IMR-90 (cell line): ENCODE measurements around the gene ITIH6.
"Not testable (repeated sequence)": the region's sequence is repeated elsewhere in the genome, so short reads cannot be mapped to it uniquely, and the experiment has no call there.

ENCODE experiments used
- CEBPB ChIP-seq: IDR thresholded peaks from 2 replicates; pipeline ENCODE4 v1.6.1; 2012; ENCODE audit warnings: low read depth, low read length, improper control_type of control experiment
- CHD1 ChIP-seq: IDR thresholded peaks from 2 replicates; pipeline ENCODE4 v1.6.1; 2012; ENCODE audit warnings: low read depth, low read length, improper control_type of control experiment
- FOS ChIP-seq: fragments of 150-350 bp; IDR thresholded peaks from 2 replicates; pipeline ENCODE4 v1.6.1; 2016; ENCODE audit warnings: low read depth, low read length
- MXI1 ChIP-seq: IDR thresholded peaks from 2 replicates; pipeline ENCODE4 v1.6.1; 2012; ENCODE audit warnings: low read depth, mild to moderate bottlenecking, low read length, moderate library complexity, borderline replicate concordance
- NFE2L2 ChIP-seq: fragments of 150-350 bp; IDR thresholded peaks from 2 replicates; pipeline ENCODE4 v1.6.1; 2016; ENCODE audit warnings: low read depth, mild to moderate bottlenecking, low read length
- POLR2A ChIP-seq: IDR thresholded peaks from 2 replicates; pipeline ENCODE4 v1.6.1; 2012; ENCODE audit warnings: mild to moderate bottlenecking, low read depth, low read length
- RAD21 ChIP-seq: IDR thresholded peaks from 2 replicates; pipeline ENCODE4 v1.6.1; 2012; ENCODE audit warnings: low read length, improper control_type of control experiment
- RCOR1 ChIP-seq: IDR thresholded peaks from 2 replicates; pipeline ENCODE4 v1.6.1; 2012; ENCODE audit warnings: mild to moderate bottlenecking, low read length, improper control_type of control experiment; ENCODE audit not compliant: insufficient replicate concordance
- RFX5 ChIP-seq: IDR thresholded peaks from 2 replicates; pipeline ENCODE4 v1.8.0; 2012; ENCODE audit warnings: low read depth, mild to moderate bottlenecking, low read length, moderate library complexity
- SMC3 ChIP-seq: fragments of 150-350 bp; IDR thresholded peaks from 2 replicates; pipeline ENCODE4 v1.6.1; 2016; ENCODE audit warnings: low read depth, mild to moderate bottlenecking, antibody characterized with exemption, low read length, moderate library complexity
- TF ChIP-seq, protein P1 (sequence below): conservative IDR thresholded peaks from 2 replicates; pipeline ENCODE4 v1.5.1; 2012; ENCODE audit warnings: mild to moderate bottlenecking, low read depth, low read length, improper control_type of control experiment
- TF ChIP-seq, protein P2 (sequence below): fragments of 150-350 bp; IDR thresholded peaks from 2 replicates; pipeline ENCODE4 v1.6.1; 2016; ENCODE audit warnings: low read depth, mild to moderate bottlenecking, low read length, moderate library complexity, borderline replicate concordance
- TF ChIP-seq, protein P3 (sequence below): fragments of 150-350 bp; IDR thresholded peaks from 2 replicates; pipeline ENCODE4 v1.6.1; 2017; ENCODE audit warnings: mild to moderate bottlenecking, antibody characterized with exemption, low read length, low read depth

DNA sequence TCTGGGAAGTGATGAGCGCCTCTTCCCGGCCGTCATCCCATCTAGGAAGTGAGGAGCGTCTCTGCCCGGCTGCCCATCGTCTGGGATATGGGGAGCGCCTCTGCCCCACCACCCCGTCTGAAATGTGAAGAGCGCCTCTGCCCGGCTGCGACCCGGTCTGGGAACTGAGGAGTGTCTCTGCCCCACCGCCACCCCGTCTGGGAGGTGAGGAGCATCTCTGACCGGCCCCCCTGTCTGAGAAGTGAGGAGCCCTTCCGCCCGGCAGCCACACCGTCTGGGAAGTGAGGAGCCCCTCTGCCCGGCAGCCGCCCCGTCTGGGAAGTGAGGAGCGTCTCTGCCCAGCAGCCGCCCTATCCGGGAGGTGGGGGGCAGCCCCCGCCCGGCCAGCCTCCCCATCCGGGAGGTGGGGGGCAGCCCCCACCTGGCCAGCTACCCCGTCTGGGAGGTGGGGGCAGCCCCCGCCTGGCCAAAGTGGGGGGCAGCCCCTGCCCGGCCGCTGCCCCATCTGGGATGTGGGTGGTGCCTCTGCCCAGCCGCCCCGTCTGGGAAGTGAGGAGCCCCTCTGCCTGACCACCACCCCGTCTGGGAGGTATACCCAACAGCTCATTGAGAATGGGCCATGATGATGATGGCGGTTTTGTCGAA is 61.6 kb downstream of the ITIH6 start:
- TF ChIP-seq, protein P1, sequence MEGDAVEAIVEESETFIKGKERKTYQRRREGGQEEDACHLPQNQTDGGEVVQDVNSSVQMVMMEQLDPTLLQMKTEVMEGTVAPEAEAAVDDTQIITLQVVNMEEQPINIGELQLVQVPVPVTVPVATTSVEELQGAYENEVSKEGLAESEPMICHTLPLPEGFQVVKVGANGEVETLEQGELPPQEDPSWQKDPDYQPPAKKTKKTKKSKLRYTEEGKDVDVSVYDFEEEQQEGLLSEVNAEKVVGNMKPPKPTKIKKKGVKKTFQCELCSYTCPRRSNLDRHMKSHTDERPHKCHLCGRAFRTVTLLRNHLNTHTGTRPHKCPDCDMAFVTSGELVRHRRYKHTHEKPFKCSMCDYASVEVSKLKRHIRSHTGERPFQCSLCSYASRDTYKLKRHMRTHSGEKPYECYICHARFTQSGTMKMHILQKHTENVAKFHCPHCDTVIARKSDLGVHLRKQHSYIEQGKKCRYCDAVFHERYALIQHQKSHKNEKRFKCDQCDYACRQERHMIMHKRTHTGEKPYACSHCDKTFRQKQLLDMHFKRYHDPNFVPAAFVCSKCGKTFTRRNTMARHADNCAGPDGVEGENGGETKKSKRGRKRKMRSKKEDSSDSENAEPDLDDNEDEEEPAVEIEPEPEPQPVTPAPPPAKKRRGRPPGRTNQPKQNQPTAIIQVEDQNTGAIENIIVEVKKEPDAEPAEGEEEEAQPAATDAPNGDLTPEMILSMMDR, result not testable (repeated sequence)
- not testable (repeated sequence) for TF ChIP-seq NFE2L2, FOS, RFX5, CHD1, POLR2A, MXI1, RAD21, CEBPB, SMC3, RCOR1
- TF ChIP-seq, protein P2, sequence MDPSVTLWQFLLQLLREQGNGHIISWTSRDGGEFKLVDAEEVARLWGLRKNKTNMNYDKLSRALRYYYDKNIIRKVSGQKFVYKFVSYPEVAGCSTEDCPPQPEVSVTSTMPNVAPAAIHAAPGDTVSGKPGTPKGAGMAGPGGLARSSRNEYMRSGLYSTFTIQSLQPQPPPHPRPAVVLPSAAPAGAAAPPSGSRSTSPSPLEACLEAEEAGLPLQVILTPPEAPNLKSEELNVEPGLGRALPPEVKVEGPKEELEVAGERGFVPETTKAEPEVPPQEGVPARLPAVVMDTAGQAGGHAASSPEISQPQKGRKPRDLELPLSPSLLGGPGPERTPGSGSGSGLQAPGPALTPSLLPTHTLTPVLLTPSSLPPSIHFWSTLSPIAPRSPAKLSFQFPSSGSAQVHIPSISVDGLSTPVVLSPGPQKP, result not testable (repeated sequence)
- TF ChIP-seq, protein P3, sequence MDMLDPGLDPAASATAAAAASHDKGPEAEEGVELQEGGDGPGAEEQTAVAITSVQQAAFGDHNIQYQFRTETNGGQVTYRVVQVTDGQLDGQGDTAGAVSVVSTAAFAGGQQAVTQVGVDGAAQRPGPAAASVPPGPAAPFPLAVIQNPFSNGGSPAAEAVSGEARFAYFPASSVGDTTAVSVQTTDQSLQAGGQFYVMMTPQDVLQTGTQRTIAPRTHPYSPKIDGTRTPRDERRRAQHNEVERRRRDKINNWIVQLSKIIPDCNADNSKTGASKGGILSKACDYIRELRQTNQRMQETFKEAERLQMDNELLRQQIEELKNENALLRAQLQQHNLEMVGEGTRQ, result not testable (repeated sequence)
